ENCODE results near the gene ANKRD63. TPM values are rescaled to one million over a fixed set of nuclear protein-coding genes. Genes with fewer than 3 reads are reported as not detected.

The ANKRD63 gene
- total and polyA plus RNA-seq, 2 of the 8 experiments (the other 6 are each of a cell fraction or from before 2014, with no cell fraction given), result 0.18 to 0.26 TPM

DNA sequence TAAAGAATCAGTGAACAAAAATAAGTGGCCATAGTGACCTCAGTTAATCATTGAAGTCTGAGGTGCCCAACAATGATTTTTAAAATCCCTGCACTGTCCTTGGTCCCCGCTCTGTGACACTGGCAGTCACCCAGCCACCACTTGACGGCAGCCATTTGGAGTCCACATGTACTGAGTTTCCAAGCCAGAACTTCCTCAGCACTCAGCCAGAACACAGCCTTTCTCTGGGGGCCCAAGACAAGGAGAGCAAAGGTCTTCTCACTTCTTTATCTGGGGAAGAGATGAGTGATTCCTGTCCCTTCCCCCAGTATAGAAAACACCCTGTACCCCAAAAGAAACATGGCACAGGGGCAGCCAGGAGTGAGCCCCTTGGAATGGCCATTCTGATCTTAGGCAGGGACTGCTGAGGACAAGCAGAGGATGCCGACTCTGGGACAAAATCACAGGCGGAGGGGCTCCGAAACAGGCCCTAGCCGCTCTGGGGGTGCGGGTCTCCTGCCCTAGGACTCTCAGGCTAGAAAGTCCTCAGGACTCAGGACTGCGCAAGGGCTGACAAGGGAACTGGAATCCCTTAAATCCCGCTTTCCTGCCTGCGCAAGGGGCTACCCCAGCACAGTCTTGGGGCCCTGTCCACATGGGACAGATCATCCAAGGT is 31.3 kb downstream of the ANKRD63 start:
- Histone ChIP-seq H3K4me1 (replicated peaks in 1 of 4; ENCODE audit: control insufficient read depth in 3 of 4, insufficient read depth in 4 of 4, low read length in 3 of 4) (peaks cover 0 to 10% (median 7%) of the 10 kb centered on the region in 4 experiments; a peak in 5 of 7 replicates), H2AFZ (ENCODE audit: low read length) (peak overlapping the region; percentile 20; the same call in 1 of the 2 replicates), H3K4me2 (ENCODE audit: insufficient read depth in 1 of 2, low read depth in 2 of 2, low read length in 2 of 2) (peak overlapping the region; percentile 70 to 93), H3K23ac (ENCODE audit: insufficient read length) (no peak overlapping the region), H3K27me3 (replicated peaks in 1 of 4; ENCODE audit: control insufficient read depth in 3 of 4, extremely low read depth in 1 of 4, insufficient read depth in 3 of 4, low read length in 3 of 4) (peaks cover 11 to 41% (median 32%) of the 10 kb centered on the region in 4 experiments), H2BK20ac (ENCODE audit: low read length) (no peak overlapping the region), H3K18ac (ENCODE audit: extremely low read depth, low read length) (no peak overlapping the region), H4K91ac (replicated peaks; ENCODE audit: insufficient read length, low read length) (no peak overlapping the region), H4K8ac (ENCODE audit: extremely low read depth, insufficient read depth, low read length) (peak overlapping the region; percentile 87; the same call in 1 of the 2 replicates), H3K36me3 (ENCODE audit: control insufficient read depth in 2 of 4, insufficient read depth in 4 of 4, low read length in 3 of 4) (no peaks in the 10 kb centered on the region), H4K5ac (ENCODE audit: insufficient read length, low read depth, low read length) (no peak overlapping the region), H3K9ac (replicated peaks in 1 of 4; ENCODE audit: extremely low read depth in 1 of 4, low read depth in 3 of 4, low read length in 3 of 4) (no peak overlapping the region), H3K27ac (ENCODE audit: low read depth, low read length) (no peak overlapping the region), H2BK5ac (ENCODE audit: low read depth, low read length) (no peak overlapping the region), H4K20me1 (replicated peaks in 1 of 2; ENCODE audit: control insufficient read depth in 1 of 2, insufficient read depth in 2 of 2, low read length in 2 of 2) (no peaks in the 10 kb centered on the region), H3K4me3 (ENCODE audit: extremely low read depth in 1 of 4, insufficient read depth in 2 of 4, low read depth in 3 of 4, low read length in 4 of 4) (peak overlapping the region in 1 of 4 experiments; percentile 71; a peak in 4 of 8 replicates), H2BK15ac (ENCODE audit: low read length) (peak overlapping the region; percentile 61; the same call in 1 of the 2 replicates), H3K79me1 (ENCODE audit: low read depth, low read length) (no peaks in the 10 kb centered on the region; the same call in 1 of the 2 replicates), H3K79me2 (ENCODE audit: control insufficient read depth in 1 of 2, insufficient read depth in 2 of 2, low read length in 2 of 2) (no peaks in the 10 kb centered on the region), H3K14ac (ENCODE audit: insufficient read length) (no peak overlapping the region), H2BK12ac (ENCODE audit: low read depth, low read length) (peak overlapping the region; percentile 50; the same call in 1 of the 2 replicates), H2BK120ac (replicated peaks; ENCODE audit: low read depth, low read length) (no peak overlapping the region), H3K9me3 (ENCODE audit: insufficient read depth in 2 of 2, low read depth in 1 of 2, low read length in 1 of 2) (no peaks in the 10 kb centered on the region), H3K4ac (replicated peaks; ENCODE audit: insufficient read length, low read depth, low read length) (no peak overlapping the region), H3K56ac (replicated peaks; ENCODE audit: insufficient read length, low read depth, low read length) (no peak overlapping the region), H2AK5ac (ENCODE audit: low read depth, low read length) (no peak overlapping the region), H3K23me2 (ENCODE audit: low read depth, low read length) (peaks cover 7% of the 10 kb centered on the region; the same call in 1 of the 2 replicates)
- FAIRE-seq (no peak), DNase-seq (ENCODE audit: low read depth in 1 of 2, low spot score in 2 of 2) (no peak)
- ChIA-PET POLR2A (ENCODE audit: partially characterized antibody) (interaction anchor here (0.6 to 6.7 kb wide), 7 partner anchors 12 to 29 kb away, joined by 3 to 47 read pairs (median 3); partner anchors contain the start of gene PAK6), CTCF (ENCODE audit: partially characterized antibody) (interaction anchor here (1.4 to 46.3 kb wide), 4 partner anchors 11 to 34 kb away, joined by 3 to 1340 read pairs (median 22); partner anchors contain the start of gene PAK6)
- WGBS, 2 experiments (ENCODE audit: extremely low coverage in 1 of 2, insufficient coverage in 1 of 2, insufficient read length in 1 of 2, insufficient replicate concordance in 2 of 2, low coverage in 1 of 2, low lambda C conversion rate in 2 of 2, missing lambda C conversion rate in 1 of 2), result 93% methylated on average over 10 of the region's 10 CpGs; no CpG with 5 or more reads in 1 of the 2 experiments
- TF ChIP-seq JUND (IDR thresholded peaks at IDR 0.05; ENCODE audit: low read length), result no peak
- TF ChIP-seq, protein P1, sequence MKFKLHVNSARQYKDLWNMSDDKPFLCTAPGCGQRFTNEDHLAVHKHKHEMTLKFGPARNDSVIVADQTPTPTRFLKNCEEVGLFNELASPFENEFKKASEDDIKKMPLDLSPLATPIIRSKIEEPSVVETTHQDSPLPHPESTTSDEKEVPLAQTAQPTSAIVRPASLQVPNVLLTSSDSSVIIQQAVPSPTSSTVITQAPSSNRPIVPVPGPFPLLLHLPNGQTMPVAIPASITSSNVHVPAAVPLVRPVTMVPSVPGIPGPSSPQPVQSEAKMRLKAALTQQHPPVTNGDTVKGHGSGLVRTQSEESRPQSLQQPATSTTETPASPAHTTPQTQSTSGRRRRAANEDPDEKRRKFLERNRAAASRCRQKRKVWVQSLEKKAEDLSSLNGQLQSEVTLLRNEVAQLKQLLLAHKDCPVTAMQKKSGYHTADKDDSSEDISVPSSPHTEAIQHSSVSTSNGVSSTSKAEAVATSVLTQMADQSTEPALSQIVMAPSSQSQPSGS (IDR thresholded peaks at IDR 0.05; ENCODE audit: low read length), result no peak
- TF ChIP-seq HDAC6 (IDR thresholded peaks at IDR 0.05; ENCODE audit: low read depth, low read length), result no peak
- TF ChIP-seq RFX5 (IDR thresholded peaks at IDR 0.05; ENCODE audit: borderline replicate concordance, low read depth, low read length), result no peak
- TF ChIP-seq TCF12 (IDR thresholded peaks at IDR 0.05; ENCODE audit: low read depth, low read length), result no peak

Measured in H1 (cell line).